MM.1S (cell line): ENCODE results near the gene TMEM221.

Experiments
- EZH2 ChIP-seq: fragments of 300-600 bp; sonication (generic); optimal IDR thresholded peaks from 2 replicates; pipeline ENCODE3; 2017; ENCODE audit warnings: low read depth, mild to moderate bottlenecking, antibody characterized with exemption, low read length, mixed read lengths
- EZH2phosphoT487 ChIP-seq: fragments of 300-600 bp; sonication (generic); IDR thresholded peaks from 2 replicates; pipeline ENCODE4 v1.6.1; 2018; ENCODE audit warnings: antibody characterized with exemption, low read length
- TF ChIP-seq, protein P1 (sequence below): fragments of 300-600 bp; sonication (generic); IDR thresholded peaks from 2 replicates; pipeline ENCODE4 v1.5.1; 2016; ENCODE audit warnings: antibody characterized with exemption, low read length, mixed read lengths

DNA sequence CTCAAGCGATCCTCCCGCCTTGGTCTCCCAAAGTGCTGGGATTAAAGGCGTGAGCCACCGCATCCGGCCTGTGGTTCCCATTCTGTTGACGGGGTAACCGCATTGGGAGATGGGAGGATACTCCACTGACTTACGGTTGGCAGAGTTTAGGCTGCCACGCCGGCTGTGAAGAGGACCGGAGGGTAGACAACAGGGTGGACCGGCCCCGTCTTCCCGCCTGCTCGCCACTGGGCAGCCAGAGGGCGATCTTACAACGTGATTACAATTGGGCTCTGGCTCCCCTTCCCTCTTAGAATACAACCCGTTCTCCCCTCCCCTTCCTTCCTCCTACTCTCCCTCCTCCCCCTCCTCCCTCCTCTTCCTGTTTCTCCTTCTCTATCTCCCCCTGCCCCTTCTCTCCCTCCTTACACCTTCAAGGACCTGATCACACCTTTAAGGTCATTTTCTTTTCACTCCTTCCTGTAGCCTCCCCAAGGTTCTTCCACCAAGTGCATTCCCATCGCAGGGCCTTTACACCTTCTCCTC, 53.5 kb downstream of the TMEM221 start:
- TF ChIP-seq, protein P1, sequence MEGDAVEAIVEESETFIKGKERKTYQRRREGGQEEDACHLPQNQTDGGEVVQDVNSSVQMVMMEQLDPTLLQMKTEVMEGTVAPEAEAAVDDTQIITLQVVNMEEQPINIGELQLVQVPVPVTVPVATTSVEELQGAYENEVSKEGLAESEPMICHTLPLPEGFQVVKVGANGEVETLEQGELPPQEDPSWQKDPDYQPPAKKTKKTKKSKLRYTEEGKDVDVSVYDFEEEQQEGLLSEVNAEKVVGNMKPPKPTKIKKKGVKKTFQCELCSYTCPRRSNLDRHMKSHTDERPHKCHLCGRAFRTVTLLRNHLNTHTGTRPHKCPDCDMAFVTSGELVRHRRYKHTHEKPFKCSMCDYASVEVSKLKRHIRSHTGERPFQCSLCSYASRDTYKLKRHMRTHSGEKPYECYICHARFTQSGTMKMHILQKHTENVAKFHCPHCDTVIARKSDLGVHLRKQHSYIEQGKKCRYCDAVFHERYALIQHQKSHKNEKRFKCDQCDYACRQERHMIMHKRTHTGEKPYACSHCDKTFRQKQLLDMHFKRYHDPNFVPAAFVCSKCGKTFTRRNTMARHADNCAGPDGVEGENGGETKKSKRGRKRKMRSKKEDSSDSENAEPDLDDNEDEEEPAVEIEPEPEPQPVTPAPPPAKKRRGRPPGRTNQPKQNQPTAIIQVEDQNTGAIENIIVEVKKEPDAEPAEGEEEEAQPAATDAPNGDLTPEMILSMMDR = peak; percentile 36
- TF ChIP-seq EZH2 (no peak), EZH2phosphoT487 (no peak)
